HUES6 (cell line): ENCODE measurements around the gene NLRP1.
"Not testable (repeated sequence)": the region's sequence is repeated elsewhere in the genome, so short reads cannot be mapped to it uniquely, and the experiment has no call there.

Experiments used
- H3K27ac ChIP-seq: 2 replicates; pipeline ENCODE4 v1.7.0; 2013; ENCODE audit warnings: low read depth, mild to moderate bottlenecking, low read length, inconsistent platforms
- H3K27me3 ChIP-seq: 2 replicates; pipeline ENCODE4 v1.6.1; 2013; ENCODE audit warnings: low read length; ENCODE audit not compliant: control insufficient read depth, insufficient read depth
- H3K36me3 ChIP-seq: 2 replicates; pipeline ENCODE4 v1.6.1; 2013; ENCODE audit warnings: low read length; ENCODE audit not compliant: control insufficient read depth, insufficient read depth
- H3K4me1 ChIP-seq: 2 replicates; pipeline ENCODE4 v1.6.1; 2013; ENCODE audit warnings: low read length; ENCODE audit not compliant: control insufficient read depth, insufficient read depth
- H3K4me3 ChIP-seq: 2 replicates; pipeline ENCODE4 v1.5.1; 2013; ENCODE audit warnings: low read depth, low read length
- H3K9ac ChIP-seq: one replicate; pipeline ENCODE4 v1.6.1; 2013; ENCODE audit warnings: mild to moderate bottlenecking, low read length
- H3K9me3 ChIP-seq: 2 replicates; pipeline ENCODE4 v1.6.1; 2013; ENCODE audit warnings: low read depth, low read length; ENCODE audit not compliant: control insufficient read depth, insufficient read depth

The NLRP1 gene

DNA sequence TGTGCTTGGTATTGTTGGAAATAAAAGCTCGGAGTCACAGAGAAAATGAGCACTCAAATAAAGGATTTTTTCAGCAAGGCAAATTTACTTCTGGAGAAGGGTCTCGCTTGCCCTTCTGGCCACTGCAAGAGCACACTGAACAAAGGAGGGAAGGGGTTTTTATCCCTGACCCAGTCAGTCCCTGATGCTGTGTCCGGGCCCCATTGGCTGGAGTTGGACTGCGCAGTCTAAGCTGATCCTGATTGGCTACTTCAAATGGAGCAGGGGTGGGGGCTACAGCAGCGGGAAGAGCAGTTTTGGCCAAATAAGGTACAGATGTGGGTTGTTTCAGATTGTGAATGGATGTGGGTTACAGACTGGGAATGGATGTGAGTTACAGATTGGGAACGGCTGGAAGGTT lies 4.3 kb upstream of the NLRP1 start:
- Histone ChIP-seq H3K4me3 (no peak overlapping the region), H3K36me3 (no peaks in the 10 kb centered on the region), H3K9ac (no peak overlapping the region), H3K4me1 (peaks cover 15% of the 10 kb centered on the region; the same call in 1 of the 2 replicates), H3K27ac (no peak overlapping the region), H3K9me3 (no peaks in the 10 kb centered on the region), H3K27me3 (no peaks in the 10 kb centered on the region)

DNA sequence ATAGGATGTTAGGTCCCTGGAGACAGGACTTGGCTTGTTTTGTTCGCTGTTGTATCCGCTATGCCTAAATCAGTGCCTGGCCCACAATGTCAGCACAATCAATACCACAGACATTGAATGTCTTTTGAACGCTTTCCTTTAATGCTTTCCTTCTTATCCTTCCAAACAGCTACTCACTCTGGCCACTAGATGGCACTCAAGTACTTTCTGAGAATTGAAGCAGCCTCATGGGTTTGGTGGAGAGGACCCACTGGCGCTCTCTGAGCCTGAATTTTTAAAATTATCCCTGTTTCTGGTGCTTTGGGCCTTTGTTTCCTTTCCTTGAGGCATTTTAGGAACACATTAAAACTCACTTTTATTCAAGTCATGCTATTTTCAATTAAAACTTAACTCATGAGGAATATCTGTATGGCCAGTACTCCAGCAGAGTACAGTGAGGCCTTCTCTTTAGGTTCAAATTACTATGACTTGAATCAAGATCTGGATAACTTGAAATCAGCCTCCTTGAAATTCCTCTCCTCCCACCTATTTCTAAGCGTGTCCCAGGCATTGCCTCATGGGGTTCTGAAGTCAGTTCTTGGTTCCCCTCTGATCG lies 3.2 kb upstream of the NLRP1 start:
- Histone ChIP-seq H3K4me1 (peaks cover 15% of the 10 kb centered on the region; the same call in 1 of the 2 replicates), H3K36me3 (no peaks in the 10 kb centered on the region), H3K9me3 (no peaks in the 10 kb centered on the region), H3K27ac (no peak overlapping the region), H3K9ac (no peak overlapping the region), H3K27me3 (no peaks in the 10 kb centered on the region), H3K4me3 (no peak overlapping the region)

DNA sequence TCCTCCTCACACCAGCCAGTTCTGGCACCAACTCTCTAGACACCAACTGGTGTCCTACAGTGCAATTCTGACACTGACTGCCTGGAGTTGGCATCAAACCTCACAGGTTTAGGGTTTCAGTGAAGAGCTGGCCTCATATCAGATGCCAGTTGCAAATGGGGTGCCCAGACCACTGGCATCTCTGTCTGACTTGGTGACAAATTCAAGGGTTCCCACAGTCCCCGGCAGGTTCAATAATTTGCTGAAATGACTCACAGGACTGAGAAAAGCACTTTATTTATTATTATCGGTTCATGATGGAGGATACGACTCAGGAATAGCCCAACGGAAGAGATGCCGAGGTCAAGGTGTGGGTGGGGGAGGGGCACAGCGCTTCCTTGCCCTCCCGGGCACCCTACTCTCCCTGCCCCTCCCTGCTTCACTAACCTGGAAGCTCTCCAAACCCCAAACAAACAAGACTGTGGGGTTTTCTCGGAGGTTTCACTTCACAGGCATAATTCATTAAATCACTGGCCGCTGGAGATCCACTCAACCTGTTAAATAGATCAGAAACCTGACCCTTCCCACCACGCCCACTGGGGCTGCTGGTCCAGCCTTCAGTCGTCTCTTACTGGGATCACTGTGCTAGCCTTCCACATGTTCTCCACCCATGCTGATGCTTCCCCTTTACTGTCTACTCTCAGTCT lies 1.7 kb upstream of the NLRP1 start:
- peaks cover 15% of the 10 kb centered on the region; the same call in 1 of the 2 replicates for H3K4me1 ChIP-seq
- H3K4me3 ChIP-seq: no peak overlapping the region
- no peak overlapping the region for H3K27ac ChIP-seq
- no peaks in the 10 kb centered on the region for H3K36me3 ChIP-seq
- no peak overlapping the region for H3K9ac ChIP-seq
- no peaks in the 10 kb centered on the region for H3K9me3 ChIP-seq
- H3K27me3 ChIP-seq: no peaks in the 10 kb centered on the region

DNA sequence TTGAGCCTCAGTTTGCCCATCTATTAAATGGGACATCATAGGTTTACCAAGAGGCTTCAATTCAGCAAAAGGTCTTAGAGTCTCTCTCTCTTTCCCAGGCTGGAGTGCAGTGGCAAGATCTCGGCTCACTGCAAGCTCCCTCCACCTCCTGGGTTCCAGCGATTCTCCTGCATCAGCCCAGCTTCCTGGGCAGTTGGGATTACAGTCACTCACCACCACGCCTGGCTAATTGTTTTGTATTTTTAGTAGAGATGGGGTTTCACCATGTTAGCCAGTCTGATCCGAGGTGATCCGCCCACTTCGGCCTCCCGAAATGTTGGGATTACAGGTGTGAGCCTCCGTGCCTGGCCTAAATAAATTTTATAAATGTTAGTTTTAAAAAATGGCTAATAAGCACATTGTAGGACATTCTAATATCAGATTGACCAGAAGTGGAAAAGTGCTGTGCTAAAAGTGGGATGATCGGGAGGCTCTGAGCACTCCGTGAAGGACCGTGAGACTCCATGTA lies 1.0 kb upstream of the NLRP1 start:
- Histone ChIP-seq H3K36me3 (no peaks in the 10 kb centered on the region), H3K9me3 (no peaks in the 10 kb centered on the region), H3K9ac (no peak overlapping the region), H3K27ac (no peak overlapping the region), H3K27me3 (no peaks in the 10 kb centered on the region), H3K4me3 (no peak overlapping the region), H3K4me1 (peaks cover 15% of the 10 kb centered on the region; the same call in 1 of the 2 replicates)

DNA sequence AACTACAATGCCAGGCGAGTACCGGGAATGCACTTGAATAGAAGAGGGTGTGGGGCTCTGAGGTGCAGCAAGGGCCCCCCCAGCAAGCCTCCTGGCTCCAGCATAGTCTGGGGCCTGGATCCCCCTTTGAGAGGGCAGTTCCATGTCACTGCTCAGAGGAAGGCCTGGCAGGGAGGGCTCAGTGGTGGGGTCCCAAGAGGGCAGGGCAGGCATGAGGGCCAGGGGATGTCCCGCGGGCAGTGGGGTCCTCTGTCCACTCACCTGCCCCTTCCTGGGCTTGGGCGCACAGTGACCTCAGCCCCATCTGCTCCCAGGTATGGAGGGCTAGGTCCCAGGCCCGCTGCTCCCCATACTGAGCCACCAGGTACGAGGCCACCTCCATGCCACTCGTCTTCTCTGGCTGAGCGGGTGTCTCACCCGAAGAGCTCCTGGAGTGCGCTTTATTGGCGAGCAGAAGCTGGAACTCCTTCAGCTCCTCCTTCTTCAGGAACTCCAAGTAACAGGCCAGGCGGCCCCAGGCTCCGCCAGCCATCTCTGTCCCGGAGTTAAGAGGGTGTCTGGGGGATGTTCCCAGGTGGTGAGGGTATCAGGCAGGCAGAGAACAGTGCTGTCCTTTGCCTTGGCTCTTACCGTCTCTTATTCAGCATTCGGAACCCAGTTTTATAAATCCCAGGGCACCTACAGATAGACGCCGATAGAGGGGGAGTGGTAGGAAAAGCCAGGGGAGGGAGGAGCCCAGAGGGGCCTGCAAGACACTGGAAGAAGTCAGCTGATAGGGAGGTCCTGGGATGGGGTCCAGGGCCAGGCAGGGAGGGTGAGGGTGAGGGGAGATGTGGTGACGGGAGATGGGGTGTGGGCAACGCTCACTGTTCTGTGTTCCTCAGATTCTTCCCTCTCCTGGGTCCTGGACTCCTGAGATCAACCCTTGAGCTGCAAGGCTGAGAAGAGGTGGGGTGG lies 605 bp downstream of the NLRP1 start:
- H3K9ac ChIP-seq: no peak overlapping the region
- H3K27me3 ChIP-seq: no peaks in the 10 kb centered on the region
- peaks cover 15% of the 10 kb centered on the region; the same call in 1 of the 2 replicates for H3K4me1 ChIP-seq
- H3K27ac ChIP-seq: no peak overlapping the region
- no peaks in the 10 kb centered on the region for H3K36me3 ChIP-seq
- H3K9me3 ChIP-seq: no peaks in the 10 kb centered on the region
- no peak overlapping the region for H3K4me3 ChIP-seq

DNA sequence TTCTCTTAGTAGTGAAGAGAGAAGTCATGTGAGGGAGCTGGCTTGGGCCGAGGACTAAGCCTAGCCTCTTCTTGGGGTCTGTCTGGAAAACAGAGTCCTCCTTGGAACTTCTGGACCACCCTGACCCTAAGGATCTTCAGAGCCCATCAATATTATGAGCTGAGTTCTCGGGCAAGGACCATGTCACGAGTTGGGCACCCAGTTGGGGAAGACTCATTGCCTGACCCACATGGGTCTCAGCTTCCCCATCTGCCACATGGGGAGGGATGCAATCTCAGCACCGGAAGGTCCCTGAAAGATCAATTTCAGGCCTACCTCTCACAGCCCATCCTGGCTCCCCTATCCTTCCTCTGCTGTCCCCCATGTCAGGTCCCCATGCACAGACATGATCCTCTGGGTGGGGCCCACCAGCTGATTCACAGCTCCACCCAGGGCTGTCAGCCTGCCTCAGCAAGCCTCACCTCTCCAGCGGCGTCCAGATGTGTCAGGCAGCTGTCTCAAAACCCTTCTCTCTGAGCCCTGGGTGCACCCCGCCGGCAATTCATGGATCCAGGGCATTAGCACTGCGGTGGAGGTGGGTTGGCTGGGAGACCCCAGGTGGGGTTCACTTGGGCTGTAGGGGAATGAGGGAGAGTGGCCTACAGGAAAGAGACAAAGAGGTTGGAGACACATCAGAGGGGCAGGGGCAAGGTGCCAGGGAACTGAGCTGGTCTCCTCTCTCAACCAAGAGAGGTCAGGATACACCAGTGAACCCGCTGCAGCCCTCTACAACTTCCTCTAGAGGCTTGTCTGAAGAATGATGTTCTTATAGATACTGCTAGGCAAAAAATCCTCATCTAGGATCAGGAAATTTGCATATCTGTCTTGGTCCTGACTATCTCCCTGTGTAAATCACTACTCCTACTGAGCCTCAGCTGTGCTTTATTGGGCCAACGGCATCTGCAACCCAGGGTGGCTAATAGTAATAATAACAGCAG lies 1.8 kb downstream of the NLRP1 start:
- Histone ChIP-seq H3K9ac (no peak overlapping the region), H3K27ac (no peak overlapping the region), H3K4me3 (no peak overlapping the region), H3K27me3 (no peaks in the 10 kb centered on the region), H3K9me3 (no peaks in the 10 kb centered on the region), H3K36me3 (no peaks in the 10 kb centered on the region), H3K4me1 (peaks cover 15% of the 10 kb centered on the region; the same call in 1 of the 2 replicates)

DNA sequence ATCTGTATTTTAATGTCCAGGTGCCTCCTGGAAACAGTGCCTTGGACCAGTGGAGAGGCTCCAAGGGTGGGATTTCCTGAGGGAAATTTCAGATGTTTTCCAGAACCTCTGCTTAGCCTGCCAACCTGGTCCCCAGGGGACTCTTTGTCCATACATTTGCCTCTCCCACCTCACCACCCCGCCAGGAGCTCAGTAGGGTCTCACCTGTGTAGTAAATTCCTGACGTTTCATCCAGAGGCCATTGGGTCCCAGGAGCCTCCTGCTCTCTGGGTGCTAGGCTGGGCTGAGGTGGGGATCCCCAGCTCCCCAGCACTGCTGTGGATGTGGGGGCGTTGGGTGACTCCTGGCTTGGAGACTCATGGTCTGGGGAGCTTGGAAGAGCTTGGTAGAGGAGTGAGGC lies 2.7 kb downstream of the NLRP1 start:
- H3K4me1 ChIP-seq: peaks cover 15% of the 10 kb centered on the region; the same call in 1 of the 2 replicates
- H3K9me3 ChIP-seq: no peaks in the 10 kb centered on the region
- no peaks in the 10 kb centered on the region for H3K27me3 ChIP-seq
- H3K4me3 ChIP-seq: no peak overlapping the region
- no peaks in the 10 kb centered on the region for H3K36me3 ChIP-seq
- H3K9ac ChIP-seq: no peak overlapping the region
- H3K27ac ChIP-seq: no peak overlapping the region

DNA sequence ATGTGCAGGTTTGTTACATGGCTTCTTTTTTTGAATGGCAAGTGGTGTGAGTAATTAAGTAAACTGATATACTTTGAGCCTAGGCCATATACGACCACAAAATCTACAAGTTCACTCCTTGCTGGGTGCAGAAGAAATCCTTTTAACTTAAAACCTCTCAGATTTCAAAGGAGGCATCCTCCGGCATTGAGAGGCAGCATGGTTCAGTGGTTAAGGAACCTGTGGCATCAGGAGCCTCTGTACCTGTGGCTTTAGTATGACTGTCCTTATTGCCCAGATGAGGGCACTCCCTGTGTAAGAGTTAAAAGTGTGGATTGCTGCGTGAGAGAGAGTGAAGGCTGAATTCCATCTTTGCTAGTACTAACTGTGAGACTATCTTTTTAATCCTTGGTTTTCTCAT lies 3.3 kb downstream of the NLRP1 start:
- Histone ChIP-seq H3K4me1 (peaks cover 11% of the 10 kb centered on the region; the same call in 1 of the 2 replicates), H3K27ac (no peak overlapping the region), H3K4me3 (no peak overlapping the region), H3K9me3 (no peaks in the 10 kb centered on the region), H3K27me3 (no peaks in the 10 kb centered on the region), H3K36me3 (no peaks in the 10 kb centered on the region), H3K9ac (no peak overlapping the region)

DNA sequence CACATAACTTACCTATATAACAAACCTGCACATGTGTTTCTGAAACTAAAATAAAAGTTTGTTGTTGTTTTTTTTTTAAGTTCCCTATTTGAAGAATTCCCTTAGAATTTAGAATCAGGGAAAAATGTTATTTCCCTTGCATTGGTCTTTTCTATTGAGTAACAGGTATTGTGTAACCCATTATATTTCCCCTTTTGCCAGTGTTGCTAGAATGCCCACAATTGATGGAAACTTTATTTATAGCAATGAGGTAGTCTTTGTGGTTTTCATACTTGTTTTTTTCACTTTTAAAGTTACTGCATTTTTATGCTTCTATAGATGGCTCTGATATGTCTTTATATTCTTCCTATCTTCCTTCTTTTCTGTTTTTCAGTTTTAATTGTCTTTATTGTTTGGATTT lies 3.9 kb downstream of the NLRP1 start:
- Histone ChIP-seq H3K36me3 (no peaks in the 10 kb centered on the region), H3K27me3 (no peaks in the 10 kb centered on the region), H3K9me3 (no peaks in the 10 kb centered on the region), H3K4me3 (no peak overlapping the region), H3K9ac (no peak overlapping the region), H3K27ac (no peak overlapping the region), H3K4me1 (peaks cover 11% of the 10 kb centered on the region; the same call in 1 of the 2 replicates)

DNA sequence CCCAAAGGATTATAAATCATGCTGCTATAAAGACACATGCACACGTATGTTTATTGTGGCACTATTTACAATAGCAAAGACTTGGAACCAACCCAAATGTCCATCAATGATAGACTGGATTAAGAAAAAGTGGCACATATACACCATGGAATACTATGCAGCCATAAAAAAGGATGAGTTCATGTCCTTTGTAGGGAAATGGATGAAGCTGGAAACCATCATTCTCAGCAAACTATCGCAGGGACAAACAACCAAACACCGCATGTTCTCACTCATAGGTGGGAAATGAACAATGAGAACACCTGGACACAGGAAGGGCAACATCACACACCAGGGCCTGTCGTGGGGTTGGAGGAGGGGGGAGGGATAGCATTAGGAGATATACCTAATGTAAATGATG lies 5.5 kb downstream of the NLRP1 start:
- H3K4me3 ChIP-seq, H3K4me1 ChIP-seq, H3K9me3 ChIP-seq, H3K27me3 ChIP-seq, H3K27ac ChIP-seq, H3K36me3 ChIP-seq, H3K9ac ChIP-seq: not testable (repeated sequence)
